HepG2 (cell line): ENCODE measurements around the gene SPA17. TPM values are rescaled to one million over a fixed set of nuclear protein-coding genes. Genes with fewer than 3 reads are reported as not detected.

ENCODE experiments used
- ATAC-seq: fragments of 200-7000 bp; cut with Tn5 transposase; 3 replicates; pipeline ENCODE4 v1.9.1; 2020; ENCODE audit warnings: mild to moderate bottlenecking, moderate library complexity
- BruUV-seq: library from RNA; stranded (reverse); fragments of 400-500 nt; replicated peaks from 2 replicates; lab custom pipeline; 2021; lab: Mats Ljungman, UMichigan
- CTCF ChIA-PET: fragments of 300-600 bp; formaldehyde crosslinking; extraction: SDS; loops from one replicate; lab custom pipeline; 2021; ENCODE audit warnings: low total read pairs, inconsistent platforms, low intra/inter-chr PET ratio; lab: Yijun Ruan, JAX
- POLR2A ChIA-PET: fragments of 350-600 bp; sonication (Branson Sonifier 250); formaldehyde crosslinking; loops from one replicate; lab custom pipeline; 2020; ENCODE audit warnings: antibody characterized with exemption, inconsistent platforms; lab: Yijun Ruan, JAX
- DNase-seq: peaks from one replicate; pipeline ENCODE4 v3.0.0-alpha.2; 2015; ENCODE audit warnings: low spot score
- FAIRE-seq: peaks from 3 replicates; lab custom pipeline; 2011; peaks lifted over from hg19 to GRCh38; lab: Jason Lieb, UNC
- H2AFZ ChIP-seq: one replicate; pipeline ENCODE4 v1.6.1; 2011; ENCODE audit warnings: low read length, inconsistent platforms
- H3K27ac ChIP-seq: fragments of 300-600 bp; 3 replicates; pipeline ENCODE4 v1.8.0; 2011; ENCODE audit warnings: mixed run types, mild to moderate bottlenecking, mixed read lengths, low read length, inconsistent platforms; ENCODE audit not compliant: insufficient read depth; ENCODE audit errors: extremely low read length
- H3K27me3 ChIP-seq, 2 experiments: fragments of 200-600 bp in 1 of 2; 2 replicates in 1 of 2; 3 replicates in 1 of 2; pipeline versions ENCODE4 v1.6.0 to v1.8.0; 2011; ENCODE audit warnings: low read length in 2 of 2, mild to moderate bottlenecking in 2 of 2, moderate library complexity in 2 of 2, inconsistent platforms in 1 of 2; ENCODE audit not compliant: insufficient read depth in 2 of 2, control insufficient read depth in 1 of 2
- H3K36me3 ChIP-seq, 2 experiments: fragments of 200-600 bp in 1 of 2; replicated peaks in 1 of 2; 2 replicates in 1 of 2; 3 replicates in 1 of 2; pipeline versions ENCODE4 v1.5.1 to v1.8.0; 2011; ENCODE audit warnings: low read length in 2 of 2, inconsistent platforms in 1 of 2; ENCODE audit not compliant: insufficient read depth in 2 of 2, control insufficient read depth in 1 of 2
- H3K4me1 ChIP-seq: 2 replicates; pipeline ENCODE4 v1.5.1; 2012; ENCODE audit warnings: low read length, inconsistent platforms; ENCODE audit not compliant: insufficient read depth
- H3K4me2 ChIP-seq: 2 replicates; pipeline ENCODE4 v1.6.0; 2011; ENCODE audit warnings: low read depth, low read length, inconsistent platforms
- H3K4me3 ChIP-seq, 3 experiments: fragments of 200-600 bp in 1 of 3; sonication (generic), shearing (Covaris generic) in 1 of 3; replicated peaks in 1 of 3; 2 replicates each; pipeline ENCODE4 v1.5.1; 2011 to 2016; ENCODE audit warnings: low read length in 3 of 3, inconsistent platforms in 2 of 3, low read depth in 2 of 3, mild to moderate bottlenecking in 2 of 3, control low read depth in 1 of 3, mixed read lengths in 1 of 3; ENCODE audit not compliant: insufficient read depth in 1 of 3
- H3K79me2 ChIP-seq: one replicate; pipeline ENCODE4 v1.6.1; 2011; ENCODE audit warnings: low read length, inconsistent platforms; ENCODE audit not compliant: insufficient read depth
- H3K9ac ChIP-seq: 2 replicates; pipeline ENCODE4 v1.6.0; 2011; ENCODE audit warnings: mild to moderate bottlenecking, low read depth, low read length, inconsistent platforms; ENCODE audit not compliant: insufficient read depth
- H3K9me3 ChIP-seq: 2 replicates; pipeline ENCODE4 v1.5.1; 2012; ENCODE audit warnings: mild to moderate bottlenecking, low read length
- H4K20me1 ChIP-seq: 2 replicates; pipeline ENCODE4 v1.6.0; 2011; ENCODE audit warnings: inconsistent platforms, mild to moderate bottlenecking, low read length, moderate library complexity; ENCODE audit not compliant: insufficient read depth
- ARNT ChIP-seq: fragments of 450-650 bp; IDR thresholded peaks from 2 replicates; pipeline ENCODE4 v1.6.1; 2017
- GPN1 ChIP-seq: sonication (generic); formaldehyde crosslinking; IDR thresholded peaks from 2 replicates; pipeline ENCODE4 v1.5.1; 2020; ENCODE audit warnings: missing genetic modification reagents, borderline replicate concordance
- HNF1B ChIP-seq: sonication (generic); formaldehyde crosslinking; IDR thresholded peaks from 2 replicates; pipeline ENCODE4 v1.5.1; 2020; ENCODE audit warnings: mild to moderate bottlenecking, moderate library complexity, missing genetic modification reagents
- MATR3 ChIP-seq: sonication (generic); formaldehyde crosslinking; IDR thresholded peaks from 2 replicates; pipeline ENCODE4 v1.4.0; 2020; ENCODE audit warnings: missing genetic modification reagents
- POGZ ChIP-seq: sonication (generic); formaldehyde crosslinking; IDR thresholded peaks from 2 replicates; pipeline ENCODE4 v1.4.0; 2020; ENCODE audit warnings: mild to moderate bottlenecking, missing genetic modification reagents
- SMAD1 ChIP-seq: sonication (generic); formaldehyde crosslinking; IDR thresholded peaks from 2 replicates; pipeline ENCODE4 v1.4.0; 2020; ENCODE audit warnings: missing genetic modification reagents, low read depth, mild to moderate bottlenecking, borderline replicate concordance
- SSRP1 ChIP-seq: IDR thresholded peaks from 2 replicates; pipeline ENCODE4 v1.6.1; 2016; ENCODE audit warnings: control low read depth
- ZBTB7B ChIP-seq: sonication (generic); formaldehyde crosslinking; IDR thresholded peaks from 2 replicates; pipeline ENCODE4 v1.4.0; 2020; ENCODE audit warnings: missing genetic modification reagents
- ZNF24 ChIP-seq: fragments of 450-650 bp; IDR thresholded peaks from 2 replicates; pipeline ENCODE4 v1.6.1; 2017; ENCODE audit warnings: antibody characterized with exemption, mild to moderate bottlenecking
- WGBS: methylation state at CpG from one replicate; pipeline ENCODE4 v1.1.6; 2017; ENCODE audit warnings: low lambda C conversion rate; 5-methylcytosine and 5-hydroxymethylcytosine counted together
- in situ Hi-C: cut with HindIII; loops from 2 replicates; pipeline ENCODE4 v1.10.0; 2017; ENCODE audit warnings: low pct_unique_long_range_greater_than_20kb; ENCODE audit not compliant: extremely low pct_ligation_motif_present
- intact Hi-C: fragments of 100-400 bp; cut with micrococcal nuclease; formaldehyde crosslinking; loops from one replicate; pipeline ENCODE4 v1.10.0; 2022; ENCODE audit not compliant: unreplicated experiment
- polyA plus RNA-seq, 8 experiments: library from polyadenylated mRNA; depleted of rRNA in 3 of 8; stranded (reverse) in 7 of 8; unstranded in 1 of 8; fragments of >200 nt; fragmentation: Illumina TruSeq in 4 of 8; extraction: Trizol in 4 of 8; gene quantifications; 2 replicates each; pipeline versions ENCODE4 v1.2.1 to v1.2.3, GENCODE V29; 2011 to 2016; ENCODE audit warnings: low read depth in 4 of 8, missing spikeins in 1 of 8, mixed read lengths in 1 of 8; ENCODE audit not compliant: insufficient read depth in 1 of 8
- total RNA-seq, 5 experiments: library from RNA; depleted of rRNA; stranded (reverse); fragments of >200 nt; fragmentation: Illumina TruSeq; extraction: Trizol; gene quantifications; 2 replicates each; pipeline ENCODE4 v1.2.3, GENCODE V29; 2016; ENCODE audit warnings: low read depth in 1 of 5
- TF ChIP-seq, protein P1 (sequence below): sonication (generic); formaldehyde crosslinking; IDR thresholded peaks from 2 replicates; pipeline ENCODE4 v1.4.0; 2020; ENCODE audit warnings: missing genetic modification reagents
- TF ChIP-seq, protein P2 (sequence below): IDR thresholded peaks from 2 replicates; pipeline ENCODE4 v1.6.1; 2018; ENCODE audit warnings: missing genetic modification reagents, mild to moderate bottlenecking, missing compliant biosample characterization
- TF ChIP-seq, protein P3 (sequence below): sonication (generic); formaldehyde crosslinking; IDR thresholded peaks from 2 replicates; pipeline ENCODE4 v1.4.0; 2020; ENCODE audit warnings: missing genetic modification reagents
- TF ChIP-seq, protein P4 (sequence below): sonication (generic); formaldehyde crosslinking; IDR thresholded peaks from 2 replicates; pipeline ENCODE4 v1.5.1; 2020; ENCODE audit warnings: mild to moderate bottlenecking, missing genetic modification reagents, borderline replicate concordance

Gene SPA17
- total and polyA plus RNA-seq, 2 of the 13 experiments (the other 11 are each of a cell fraction or from before 2014, with no cell fraction given) = 4.4 to 8.4 TPM

DNA sequence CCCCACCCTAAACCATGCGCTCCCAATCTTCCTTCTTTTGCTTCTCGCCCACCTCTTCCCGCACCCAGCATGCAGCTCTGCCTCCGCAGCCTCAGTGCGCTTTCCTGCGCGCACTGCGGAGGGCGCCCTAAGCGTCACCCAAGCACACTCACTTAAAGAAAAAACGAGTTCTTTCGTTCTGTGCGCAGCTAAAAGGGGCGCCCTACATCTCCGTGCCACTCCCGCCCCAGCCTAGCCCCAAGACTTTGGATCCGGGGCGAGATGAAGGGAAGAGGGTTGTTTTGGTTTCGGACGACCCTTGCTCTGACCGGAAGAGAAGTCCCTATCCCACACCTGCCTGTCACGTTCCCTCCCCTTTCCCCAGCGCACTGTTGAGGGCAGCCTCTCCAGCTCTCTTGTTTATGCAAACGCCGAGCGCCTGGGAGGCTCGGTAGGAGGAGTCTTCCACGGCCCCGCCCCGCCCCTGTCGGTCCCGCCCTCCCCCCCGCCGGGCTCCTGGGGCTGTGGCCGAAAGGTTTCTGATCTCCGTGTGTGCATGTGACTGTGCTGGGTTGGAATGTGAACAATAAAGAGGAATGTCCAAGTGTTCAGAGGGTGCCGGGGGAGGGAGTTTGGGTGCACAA, 73.0 kb downstream of the SPA17 start:
- under 1% methylated on average over 29 of the region's 37 CpGs for WGBS
- Histone ChIP-seq H3K27ac (peak overlapping the region; percentile 51), H3K36me3 (no peaks in the 10 kb centered on the region), H3K9me3 (no peaks in the 10 kb centered on the region), H2AFZ (peak overlapping the region; percentile 80), H3K4me2 (peak overlapping the region; percentile 100), H3K4me3 (peak overlapping the region; percentile 70 to 86 (median 78)), H3K9ac (peak overlapping the region; percentile 59), H4K20me1 (no peaks in the 10 kb centered on the region), H3K79me2 (no peaks in the 10 kb centered on the region), H3K27me3 (peaks cover 0 to 71% of the 10 kb centered on the region in 2 experiments; a peak in 3 of 5 replicates), H3K4me1 (peaks cover 45% of the 10 kb centered on the region)
- intact Hi-C loops = loop anchor here (1.0 to 10.0 kb wide), 4 partner anchors 12 to 74 kb away; partner anchors contain the start of genes ESAM, SIAE and SPA17
- no TSS peak for BruUV-seq
- ATAC-seq (peak; percentile 90), DNase-seq (peak; percentile 89), FAIRE-seq (no peak)
- POLR2A ChIA-PET = interaction anchor here (0.7 to 4.7 kb wide), 16 partner anchors 8 to 1141 kb away, joined by 3 to 48 read pairs (median 5); partner anchors contain the start of genes ESAM, MSANTD2, SIAE and SPA17
- in situ Hi-C loops = no loop called here
- CTCF ChIA-PET = interaction anchor here (0.7 to 2.3 kb wide), 3 partner anchors 16 to 54 kb away, joined by 3 to 8 read pairs (median 3); partner anchors contain the start of gene MSANTD2
- TF ChIP-seq POGZ (CRISPR knock-in tag) (peak; percentile 61; the same call in 1 of the 2 replicates), SMAD1 (no peak), ZNF24 (no peak), GPN1 (CRISPR knock-in tag) (no peak), SSRP1 (CRISPR knock-in tag) (no peak), ARNT (no peak), ZBTB7B (peak; percentile 74; the same call in 1 of the 2 replicates), MATR3 (CRISPR knock-in tag) (no peak), HNF1B (CRISPR knock-in tag) (peak; percentile 66; the same call in 1 of the 2 replicates)
- TF ChIP-seq, protein P1, sequence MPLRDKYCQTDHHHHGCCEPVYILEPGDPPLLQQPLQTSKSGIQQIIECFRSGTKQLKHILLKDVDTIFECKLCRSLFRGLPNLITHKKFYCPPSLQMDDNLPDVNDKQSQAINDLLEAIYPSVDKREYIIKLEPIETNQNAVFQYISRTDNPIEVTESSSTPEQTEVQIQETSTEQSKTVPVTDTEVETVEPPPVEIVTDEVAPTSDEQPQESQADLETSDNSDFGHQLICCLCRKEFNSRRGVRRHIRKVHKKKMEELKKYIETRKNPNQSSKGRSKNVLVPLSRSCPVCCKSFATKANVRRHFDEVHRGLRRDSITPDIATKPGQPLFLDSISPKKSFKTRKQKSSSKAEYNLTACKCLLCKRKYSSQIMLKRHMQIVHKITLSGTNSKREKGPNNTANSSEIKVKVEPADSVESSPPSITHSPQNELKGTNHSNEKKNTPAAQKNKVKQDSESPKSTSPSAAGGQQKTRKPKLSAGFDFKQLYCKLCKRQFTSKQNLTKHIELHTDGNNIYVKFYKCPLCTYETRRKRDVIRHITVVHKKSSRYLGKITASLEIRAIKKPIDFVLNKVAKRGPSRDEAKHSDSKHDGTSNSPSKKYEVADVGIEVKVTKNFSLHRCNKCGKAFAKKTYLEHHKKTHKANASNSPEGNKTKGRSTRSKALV (CRISPR knock-in tag) = peak; percentile 85
- TF ChIP-seq, protein P2, sequence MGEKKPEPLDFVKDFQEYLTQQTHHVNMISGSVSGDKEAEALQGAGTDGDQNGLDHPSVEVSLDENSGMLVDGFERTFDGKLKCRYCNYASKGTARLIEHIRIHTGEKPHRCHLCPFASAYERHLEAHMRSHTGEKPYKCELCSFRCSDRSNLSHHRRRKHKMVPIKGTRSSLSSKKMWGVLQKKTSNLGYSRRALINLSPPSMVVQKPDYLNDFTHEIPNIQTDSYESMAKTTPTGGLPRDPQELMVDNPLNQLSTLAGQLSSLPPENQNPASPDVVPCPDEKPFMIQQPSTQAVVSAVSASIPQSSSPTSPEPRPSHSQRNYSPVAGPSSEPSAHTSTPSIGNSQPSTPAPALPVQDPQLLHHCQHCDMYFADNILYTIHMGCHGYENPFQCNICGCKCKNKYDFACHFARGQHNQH = no peak
- TF ChIP-seq, protein P3, sequence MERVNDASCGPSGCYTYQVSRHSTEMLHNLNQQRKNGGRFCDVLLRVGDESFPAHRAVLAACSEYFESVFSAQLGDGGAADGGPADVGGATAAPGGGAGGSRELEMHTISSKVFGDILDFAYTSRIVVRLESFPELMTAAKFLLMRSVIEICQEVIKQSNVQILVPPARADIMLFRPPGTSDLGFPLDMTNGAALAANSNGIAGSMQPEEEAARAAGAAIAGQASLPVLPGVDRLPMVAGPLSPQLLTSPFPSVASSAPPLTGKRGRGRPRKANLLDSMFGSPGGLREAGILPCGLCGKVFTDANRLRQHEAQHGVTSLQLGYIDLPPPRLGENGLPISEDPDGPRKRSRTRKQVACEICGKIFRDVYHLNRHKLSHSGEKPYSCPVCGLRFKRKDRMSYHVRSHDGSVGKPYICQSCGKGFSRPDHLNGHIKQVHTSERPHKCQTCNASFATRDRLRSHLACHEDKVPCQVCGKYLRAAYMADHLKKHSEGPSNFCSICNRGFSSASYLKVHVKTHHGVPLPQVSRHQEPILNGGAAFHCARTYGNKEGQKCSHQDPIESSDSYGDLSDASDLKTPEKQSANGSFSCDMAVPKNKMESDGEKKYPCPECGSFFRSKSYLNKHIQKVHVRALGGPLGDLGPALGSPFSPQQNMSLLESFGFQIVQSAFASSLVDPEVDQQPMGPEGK (CRISPR knock-in tag) = no peak; the same call in 1 of the 2 replicates
- TF ChIP-seq, protein P4, sequence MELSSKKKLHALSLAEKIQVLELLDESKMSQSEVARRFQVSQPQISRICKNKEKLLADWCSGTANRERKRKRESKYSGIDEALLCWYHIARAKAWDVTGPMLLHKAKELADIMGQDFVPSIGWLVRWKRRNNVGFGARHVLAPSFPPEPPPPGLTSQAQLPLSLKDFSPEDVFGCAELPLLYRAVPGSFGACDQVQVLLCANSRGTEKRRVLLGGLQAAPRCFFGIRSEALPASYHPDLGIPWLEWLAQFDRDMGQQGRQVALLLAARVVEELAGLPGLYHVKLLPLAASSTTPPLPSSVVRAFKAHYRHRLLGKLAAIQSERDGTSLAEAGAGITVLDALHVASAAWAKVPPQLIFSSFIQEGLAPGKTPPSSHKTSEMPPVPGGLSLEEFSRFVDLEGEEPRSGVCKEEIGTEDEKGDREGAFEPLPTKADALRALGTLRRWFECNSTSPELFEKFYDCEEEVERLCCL (CRISPR knock-in tag) = no peak
